RCC 7860 (cell line): ENCODE results near the gene MAD1L1.

Source experiments
- DNase-seq: peaks from one replicate; pipeline ENCODE4 v3.0.0-alpha.2; 2015; ENCODE audit warnings: low spot score
- FAIRE-seq: peaks from 2 replicates; lab custom pipeline; 2012; peaks lifted over from hg19 to GRCh38; lab: Jason Lieb, UNC

Gene MAD1L1

GRCh38 chr7:2201686-2202360 is 30.9 kb downstream of the MAD1L1 start:
- FAIRE-seq (no peak), DNase-seq (no peak)

GRCh38 chr7:2201128-2201527 is 31.6 kb downstream of the MAD1L1 start:
- FAIRE-seq (no peak), DNase-seq (no peak)

GRCh38 chr7:2200584-2200980 is 32.2 kb downstream of the MAD1L1 start:
- no peak for FAIRE-seq
- no peak for DNase-seq

- DNase-seq (no peak), FAIRE-seq (no peak)
Measured at GRCh38 chr7:2199956-2200583, 32.7 kb downstream of the MAD1L1 start.

GRCh38 chr7:2199528-2199927 is 33.2 kb downstream of the MAD1L1 start:
- FAIRE-seq, result no peak
- no peak for DNase-seq

- FAIRE-seq (no peak), DNase-seq (no peak)
Measured at GRCh38 chr7:2198760-2199159, 34.0 kb downstream of the MAD1L1 start.

GRCh38 chr7:2198206-2198605 is 34.5 kb downstream of the MAD1L1 start:
- DNase-seq, result no peak

GRCh38 chr7:2197436-2198155 is 35.1 kb downstream of the MAD1L1 start:
- DNase-seq (no peak), FAIRE-seq (no peak)

More at GRCh38 chr7:2198206-2198605, 34.5 kb downstream of the MAD1L1 start:
- no peak for FAIRE-seq

- DNase-seq, result no peak
- no peak for FAIRE-seq
Measured at GRCh38 chr7:2196381-2197378, 36.1 kb downstream of the MAD1L1 start.

- no peak for DNase-seq
- FAIRE-seq, result no peak
Measured at GRCh38 chr7:2195400-2196246, 37.1 kb downstream of the MAD1L1 start.

- DNase-seq, result no peak
- FAIRE-seq, result no peak
Measured at GRCh38 chr7:2193575-2194305, 39.0 kb downstream of the MAD1L1 start.

GRCh38 chr7:2192831-2193534 is 39.8 kb downstream of the MAD1L1 start:
- FAIRE-seq (no peak), DNase-seq (no peak)

- FAIRE-seq (no peak), DNase-seq (no peak)
Measured at GRCh38 chr7:2191016-2191415, 41.7 kb downstream of the MAD1L1 start.

- no peak for FAIRE-seq
Measured at GRCh38 chr7:2190531-2190930, 42.2 kb downstream of the MAD1L1 start.

GRCh38 chr7:2186166-2186565 is 46.6 kb downstream of the MAD1L1 start:
- no peak for FAIRE-seq

More at GRCh38 chr7:2190531-2190930, 42.2 kb downstream of the MAD1L1 start:
- DNase-seq, result peak; percentile 18

GRCh38 chr7:2185715-2186114 is 47.0 kb downstream of the MAD1L1 start:
- DNase-seq, result no peak

More at GRCh38 chr7:2186166-2186565, 46.6 kb downstream of the MAD1L1 start:
- DNase-seq, result no peak

GRCh38 chr7:2182461-2182860 is 50.3 kb downstream of the MAD1L1 start:
- no peak for DNase-seq
- no peak for FAIRE-seq

More at GRCh38 chr7:2185715-2186114, 47.0 kb downstream of the MAD1L1 start:
- FAIRE-seq, result no peak

- no peak for FAIRE-seq
- DNase-seq, result no peak
Measured at GRCh38 chr7:2181077-2181854, 51.5 kb downstream of the MAD1L1 start.
